ENCODE data around the gene NTM.

- no peak for TF ChIP-seq CTCF (conservative IDR thresholded peaks at IDR 0.05)
- no peak for TF ChIP-seq ZFX (IDR thresholded peaks at IDR 0.05)
These were observed 317.1 kb downstream of the NTM start for GRCh38 chr11:131687291-131688047.

All from C4-2B (cell line).